Activated CD8-positive, alpha-beta memory T cell treated with anti-CD3 and anti-CD28 coated beads for 4 hours (primary cell): ENCODE measurements around the gene EHD1.
"Not testable (repeated sequence)": the region's sequence is repeated elsewhere in the genome, so short reads cannot be mapped to it uniquely, and the experiment has no call there.

Experiments
- DNase-seq, 2 donors: peaks; one replicate each; pipeline ENCODE4 v3.0.0-alpha.2; 2020; ENCODE audit warnings: low read depth in 2 of 2

EHD1 gene

DNA sequence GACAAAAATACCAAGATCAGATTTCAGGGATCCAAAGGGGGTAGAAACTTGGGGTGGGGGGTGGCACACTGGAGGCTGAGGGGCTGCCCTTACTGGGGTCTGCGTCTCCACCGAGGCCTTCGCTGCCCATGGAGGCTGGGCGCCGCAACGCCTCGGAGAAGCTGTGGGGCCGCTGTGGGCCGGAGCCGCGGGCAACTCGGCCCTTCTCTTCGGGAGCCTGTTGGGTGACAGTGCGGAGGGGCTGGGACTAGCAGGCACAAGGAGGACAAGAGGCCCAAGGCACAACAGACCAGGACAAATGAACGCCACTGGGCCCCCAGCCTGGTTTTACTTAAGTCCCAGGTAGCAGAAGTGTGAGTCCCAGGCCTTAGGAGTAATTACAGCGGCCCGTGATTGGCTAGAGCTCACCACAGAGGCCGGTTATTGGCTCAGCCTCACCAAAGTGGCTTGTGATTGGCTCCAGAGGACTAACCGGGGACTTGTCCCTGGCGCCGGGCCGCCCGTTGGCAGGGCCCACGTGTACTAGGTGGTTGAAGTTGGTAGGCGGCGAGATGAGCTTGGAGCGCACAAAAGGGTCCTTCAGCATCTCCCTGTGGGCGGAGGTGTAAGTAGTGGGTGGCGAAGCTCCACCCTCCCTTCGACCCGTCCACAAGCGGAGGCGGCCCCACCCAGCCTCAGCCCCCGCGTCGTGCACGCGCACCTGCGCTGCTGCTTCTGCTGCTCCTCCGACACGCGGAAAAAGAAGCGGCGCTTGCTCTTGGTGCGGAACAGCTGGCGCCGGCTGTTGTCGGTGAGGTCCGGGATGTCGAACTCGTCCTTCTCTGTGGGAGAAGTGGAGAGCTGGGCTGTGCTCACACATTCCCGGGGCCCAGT, 51.6 kb downstream of the EHD1 start:
- DNase-seq, result no peak

DNA sequence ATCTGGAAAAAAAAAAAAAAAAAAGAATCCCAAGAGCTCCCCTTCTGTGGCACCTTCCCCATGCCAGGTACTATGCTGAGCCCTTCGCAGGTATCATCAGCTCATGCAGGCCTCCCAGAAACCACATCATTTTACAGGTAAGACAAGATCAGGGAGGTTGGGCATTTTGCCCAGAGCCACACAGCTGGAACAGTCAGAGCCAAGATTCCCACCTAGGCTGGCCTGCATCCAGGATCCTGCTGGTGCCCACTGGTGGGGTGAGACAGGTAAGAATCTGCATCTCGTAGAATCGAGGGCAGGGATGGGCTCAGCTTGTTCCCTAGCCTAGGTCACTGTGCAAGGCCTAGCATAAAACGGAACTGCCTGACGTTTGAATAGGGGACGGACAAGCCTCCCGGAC, 52.4 kb downstream of the EHD1 start:
- DNase-seq, result no peak

DNA sequence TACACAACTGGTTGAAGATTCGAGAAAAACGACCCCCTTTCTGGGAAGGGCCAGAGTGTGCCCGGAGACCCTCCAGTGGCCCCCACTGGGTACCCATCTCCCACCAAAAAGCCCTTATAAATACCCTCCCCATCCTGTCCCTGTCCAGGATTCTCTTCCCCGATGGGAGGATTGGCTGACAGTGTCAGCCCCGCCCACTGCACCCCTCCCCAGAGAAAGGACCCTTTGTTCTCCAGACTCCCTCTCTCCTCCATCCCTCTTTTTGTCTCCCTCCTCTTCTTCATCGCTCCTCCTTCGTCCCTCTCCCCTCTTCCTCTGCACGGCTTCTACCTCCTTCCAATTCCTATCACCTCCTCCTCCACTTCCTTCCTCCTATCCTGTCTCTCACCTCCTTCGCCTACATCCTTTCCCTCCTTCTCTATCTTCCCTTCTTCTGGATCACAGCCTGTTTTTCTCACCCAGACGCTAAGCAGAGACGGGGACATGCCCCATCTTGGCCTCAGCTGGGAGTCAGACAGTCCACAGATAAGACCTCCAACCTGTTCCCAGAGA, 54.8 kb downstream of the EHD1 start:
- DNase-seq, result no peak

DNA sequence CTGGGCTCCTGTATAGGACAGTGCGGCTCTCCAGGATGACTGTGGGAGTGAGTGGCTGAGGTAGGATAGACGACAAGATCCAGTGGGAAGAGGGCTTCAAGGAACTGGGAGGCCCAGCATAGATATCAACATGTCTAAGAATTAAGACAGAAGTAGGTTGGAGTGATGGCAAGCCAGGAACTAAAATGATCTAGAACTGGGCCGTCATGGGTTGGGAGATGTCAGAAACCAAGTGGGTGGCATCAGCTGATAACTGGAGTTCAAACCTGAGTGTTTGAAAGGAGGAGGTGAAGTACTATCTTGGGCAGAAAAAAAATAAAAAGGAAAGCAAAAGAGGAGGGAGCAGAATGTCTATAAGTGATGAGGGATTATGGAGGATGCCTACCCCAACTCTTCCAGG, 60.9 kb downstream of the EHD1 start:
- no peak for DNase-seq

DNA sequence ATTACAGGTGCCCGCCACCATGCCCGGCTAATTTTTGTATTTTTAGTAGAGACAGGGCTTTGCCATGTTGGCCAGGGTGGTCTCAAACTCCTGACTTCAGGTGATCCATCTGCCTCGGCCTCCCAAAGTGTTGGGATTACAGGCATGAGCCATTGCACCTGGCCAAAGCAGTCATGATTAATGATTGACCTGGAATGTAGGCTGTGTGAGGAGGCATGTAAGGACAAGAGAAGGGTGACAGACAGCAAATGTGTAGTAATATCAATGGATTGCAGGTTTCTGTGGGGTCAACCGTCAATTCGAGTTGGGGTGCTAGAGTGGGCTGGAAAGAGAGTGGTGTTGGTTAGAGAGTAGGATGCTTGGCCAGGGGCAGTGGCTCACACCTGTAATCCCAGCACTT, 63.0 kb downstream of the EHD1 start:
- not testable (repeated sequence) for DNase-seq

DNA sequence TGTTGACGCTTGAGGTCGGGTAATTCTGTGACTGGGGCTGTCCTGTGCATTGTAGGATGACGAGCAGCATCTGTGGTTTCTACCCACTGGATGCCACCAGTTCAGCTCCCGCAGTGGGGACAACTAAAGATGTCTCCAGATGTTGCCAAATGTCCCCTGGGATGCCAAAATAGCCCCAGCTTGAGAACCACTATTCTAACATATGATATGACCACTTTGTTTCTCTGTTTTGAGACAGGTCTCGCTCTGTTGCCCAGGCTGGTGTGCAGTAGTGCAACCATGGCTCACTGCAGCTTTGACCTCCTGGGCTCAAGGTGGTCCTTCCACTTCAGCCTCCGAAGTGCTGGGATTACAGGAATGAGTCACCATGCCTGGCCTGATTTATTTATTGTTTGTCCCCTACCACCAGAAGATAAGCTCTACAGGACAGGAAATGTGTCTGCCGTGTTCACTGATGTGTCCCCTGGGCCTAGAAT, 63.7 kb downstream of the EHD1 start:
- DNase-seq, result no peak

DNA sequence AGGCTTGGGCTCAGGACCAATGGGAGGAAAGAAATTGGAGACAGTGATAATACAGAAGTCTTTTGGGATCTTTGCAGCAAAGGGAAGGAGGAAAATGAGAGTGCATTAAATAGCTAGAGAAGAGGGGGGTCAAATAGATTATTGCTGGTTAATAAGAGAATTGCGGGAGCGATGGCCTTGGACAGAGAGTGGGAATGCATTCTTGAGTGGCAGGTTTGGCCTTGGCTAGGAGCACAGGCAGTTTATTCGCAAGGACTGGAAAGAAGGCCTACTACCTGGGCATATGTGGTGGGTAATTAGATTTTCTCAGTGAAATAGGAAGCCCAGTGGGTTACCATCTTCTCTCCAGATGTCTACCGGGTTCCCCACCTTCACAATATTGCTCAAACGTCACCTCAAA, 64.6 kb downstream of the EHD1 start:
- no peak for DNase-seq

DNA sequence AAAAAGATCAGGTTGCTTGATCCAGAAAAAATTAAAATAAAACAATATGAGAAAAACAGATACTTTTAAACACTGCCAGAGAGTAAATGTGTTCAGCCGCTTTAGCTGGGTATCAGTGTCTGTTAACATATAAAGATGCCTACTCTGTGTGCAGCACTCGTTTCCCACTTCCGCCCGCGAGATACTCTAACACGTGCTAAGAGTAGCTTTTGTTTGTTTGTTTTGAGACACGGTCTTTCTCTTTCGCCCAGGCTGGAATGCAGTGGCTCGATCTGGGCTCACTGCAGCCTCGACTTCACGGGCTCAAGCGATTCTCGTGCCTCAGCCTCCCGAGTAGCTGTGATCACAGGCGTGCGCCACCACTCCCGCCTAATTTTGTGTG, 67.5 kb downstream of the EHD1 start:
- peak in 1 of 2 donors; percentile 44 for DNase-seq

DNA sequence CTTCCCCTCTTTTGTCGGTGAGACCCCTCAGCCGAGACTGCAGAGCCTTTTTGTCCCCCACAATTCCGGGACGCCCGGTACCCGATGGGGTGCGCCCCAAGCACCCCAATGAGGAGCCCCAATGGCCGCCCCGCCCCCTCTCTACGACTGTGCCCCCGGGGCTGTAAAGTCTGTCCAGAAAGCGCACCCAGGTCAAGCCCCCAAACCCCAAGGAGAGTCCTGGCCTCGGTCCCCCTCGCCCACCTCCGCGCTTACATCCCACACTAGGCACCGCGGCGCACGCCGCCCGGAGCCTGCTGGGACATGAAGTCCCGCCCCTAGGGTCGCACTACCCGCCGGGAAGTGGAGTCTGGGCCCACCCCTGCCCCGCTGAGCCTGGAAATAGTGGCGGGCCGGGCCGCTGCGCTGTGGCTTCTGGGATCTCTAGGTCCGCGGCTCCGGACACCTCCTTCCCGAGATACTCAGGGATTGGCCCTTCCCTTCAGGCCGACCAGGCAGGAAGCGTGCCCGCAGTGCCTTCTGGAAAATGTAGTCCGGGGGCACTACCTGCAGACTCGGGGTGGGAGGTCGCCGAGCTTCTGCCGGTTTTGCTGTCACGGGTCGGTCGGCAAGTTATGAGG, 68.0 kb downstream of the EHD1 start, which contains the start of gene MEN1:
Gene MEN1, minus strand, starts transcription at position 281 of the 620 bp plus-strand sequence. CDS start 442 bp downstream, outside the sequence.
- DNase-seq, result peak; percentile 52 to 58

DNA sequence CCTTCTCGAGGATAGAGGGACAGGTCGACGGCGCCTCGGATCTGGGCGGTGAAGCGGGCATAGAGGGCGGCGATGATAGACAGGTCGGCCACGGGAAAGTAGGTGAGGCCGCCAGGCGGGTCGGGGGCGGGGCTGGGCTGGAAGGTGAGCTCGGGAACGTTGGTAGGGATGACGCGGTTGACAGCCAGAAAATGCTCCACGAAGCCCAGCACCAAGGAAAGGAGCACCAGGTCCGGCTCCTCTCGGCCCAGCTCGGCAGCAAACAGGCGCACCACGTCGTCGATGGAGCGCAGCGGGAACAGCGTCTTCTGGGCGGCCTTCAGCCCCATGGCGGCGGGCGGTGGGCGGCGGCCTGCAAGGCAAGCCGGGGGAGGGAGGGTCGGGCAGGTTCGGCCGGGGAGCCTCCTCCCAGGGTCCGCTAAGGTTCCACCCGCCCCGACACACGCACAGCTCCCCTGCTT, 68.6 kb downstream of the EHD1 start:
- no peak for DNase-seq

DNA sequence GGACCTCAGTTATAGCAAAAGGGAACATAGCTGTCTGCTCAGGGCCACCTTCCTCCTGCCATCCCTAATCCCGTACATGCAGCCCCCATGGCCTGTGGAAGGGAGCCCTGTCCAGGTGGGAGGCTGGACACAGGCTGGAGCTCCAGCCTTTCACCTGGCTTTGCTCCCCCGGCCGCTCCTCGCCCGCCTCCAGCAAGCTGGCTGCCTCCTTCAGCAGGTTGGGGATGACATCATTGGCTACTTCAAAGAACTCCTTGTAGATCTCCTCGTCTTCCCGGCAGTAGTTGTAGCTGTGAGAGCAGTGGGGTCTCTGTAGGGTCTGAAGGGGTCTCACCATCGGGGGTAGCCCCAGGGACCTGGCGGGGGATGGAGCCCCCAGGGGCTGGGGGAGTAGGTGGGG, 72.9 kb downstream of the EHD1 start:
- DNase-seq, result no peak

DNA sequence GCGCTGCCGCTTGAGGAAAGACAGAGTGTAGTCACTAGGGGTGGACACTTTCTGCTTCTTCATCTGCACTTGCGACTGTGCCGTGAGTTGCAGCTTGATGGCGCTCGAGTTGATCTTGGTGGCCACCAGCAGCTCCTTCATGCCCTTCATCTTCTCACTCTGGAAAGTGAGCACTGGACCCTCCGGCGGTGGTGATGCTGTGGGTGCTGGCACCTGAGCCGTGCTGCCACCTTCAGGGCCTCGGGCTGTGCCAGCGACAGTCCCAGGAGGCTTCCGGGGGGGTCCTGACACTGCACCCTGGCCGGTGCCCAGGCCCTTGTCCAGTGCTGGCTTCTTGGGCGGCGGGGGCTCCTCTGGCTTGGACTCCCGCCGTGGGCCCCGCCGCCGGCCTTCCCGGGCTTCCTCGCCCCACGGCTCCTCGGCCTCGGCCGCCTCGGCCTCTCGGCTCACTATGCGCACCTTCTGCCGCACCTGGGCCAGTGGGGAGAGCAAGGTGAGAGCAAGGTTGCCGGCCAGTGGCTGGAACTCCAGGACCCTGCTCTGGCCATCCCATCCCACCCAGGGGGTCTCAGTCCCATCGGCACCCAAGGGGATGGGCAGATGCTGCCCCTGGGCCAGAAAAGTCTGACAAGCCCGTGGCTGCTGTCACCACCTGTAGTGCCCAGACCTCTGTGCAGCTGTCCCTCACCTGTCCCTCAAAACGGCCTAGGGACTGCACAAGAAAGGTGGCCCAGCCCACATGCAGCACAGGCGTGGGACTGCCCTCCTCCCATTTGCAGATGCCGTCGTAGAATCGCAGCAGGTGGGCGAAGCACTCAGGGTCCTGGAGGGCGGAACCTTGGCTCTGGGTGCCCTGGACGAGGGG, 73.8 kb downstream of the EHD1 start:
- DNase-seq, result no peak

DNA sequence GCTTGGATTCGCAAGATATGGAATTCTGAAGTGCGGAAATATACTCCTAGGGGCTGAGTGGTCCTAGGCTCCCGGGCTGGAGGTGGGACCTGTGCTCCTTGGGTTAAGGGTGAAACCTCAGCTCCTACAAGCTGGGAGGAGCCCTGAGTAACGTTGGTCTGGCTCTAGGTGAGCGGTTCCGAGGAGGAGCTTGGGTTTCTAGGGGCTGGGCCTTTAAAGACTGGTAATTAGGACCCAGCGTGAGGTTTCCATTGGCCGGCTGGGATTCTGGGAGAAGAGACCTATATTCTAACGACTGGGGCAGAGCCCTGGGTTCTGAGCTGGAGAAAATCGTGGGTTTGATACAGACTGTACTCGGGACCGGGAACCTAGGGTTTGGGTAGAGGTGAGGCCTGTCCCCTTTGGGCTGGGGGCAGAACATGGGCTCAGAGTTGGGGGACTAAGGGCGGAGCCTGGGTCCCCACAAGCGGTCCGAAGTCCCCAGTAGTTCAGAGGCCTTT, 74.5 kb downstream of the EHD1 start:
- DNase-seq, result no peak

DNA sequence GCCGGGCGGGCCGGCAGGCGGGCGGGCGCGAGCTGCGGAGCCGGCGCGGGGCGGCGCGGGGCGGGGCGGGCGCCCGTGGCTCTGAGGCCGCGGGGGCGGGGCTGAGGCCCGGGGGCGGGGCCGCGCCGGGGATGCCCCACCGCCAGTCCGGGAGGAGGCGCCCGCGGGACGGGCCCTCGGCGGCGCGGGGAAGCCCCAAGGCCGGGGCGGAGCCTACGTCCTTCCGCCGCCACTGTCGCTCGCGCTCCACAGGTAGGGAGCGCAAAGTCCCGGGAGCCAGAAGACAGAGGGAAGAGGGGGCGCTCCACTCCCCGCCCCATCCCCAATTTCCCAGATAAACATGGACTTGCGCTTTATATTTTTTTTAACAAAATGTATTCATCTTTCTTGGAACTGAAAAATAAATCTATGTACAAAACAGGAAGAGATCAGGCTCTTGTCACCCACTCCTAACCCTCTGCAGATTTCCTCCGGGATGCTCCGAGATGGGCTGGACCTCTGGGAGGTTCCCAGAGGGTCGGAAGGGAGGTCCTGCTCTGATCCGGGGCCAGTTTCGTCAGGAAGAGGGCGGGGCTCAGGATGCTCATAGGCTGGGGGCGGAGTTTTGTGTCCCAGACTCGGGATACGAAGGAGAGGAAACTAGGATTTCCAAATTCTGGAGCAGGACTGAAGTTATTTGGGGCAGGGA, 75.1 kb downstream of the EHD1 start, which contains the start of gene MAP4K2:
Gene MAP4K2, minus strand, starts transcription at position 57 of the 688 bp plus-strand sequence. CDS start 65 bp downstream, outside the sequence.
- DNase-seq, result peak; percentile 70 to 73

DNA sequence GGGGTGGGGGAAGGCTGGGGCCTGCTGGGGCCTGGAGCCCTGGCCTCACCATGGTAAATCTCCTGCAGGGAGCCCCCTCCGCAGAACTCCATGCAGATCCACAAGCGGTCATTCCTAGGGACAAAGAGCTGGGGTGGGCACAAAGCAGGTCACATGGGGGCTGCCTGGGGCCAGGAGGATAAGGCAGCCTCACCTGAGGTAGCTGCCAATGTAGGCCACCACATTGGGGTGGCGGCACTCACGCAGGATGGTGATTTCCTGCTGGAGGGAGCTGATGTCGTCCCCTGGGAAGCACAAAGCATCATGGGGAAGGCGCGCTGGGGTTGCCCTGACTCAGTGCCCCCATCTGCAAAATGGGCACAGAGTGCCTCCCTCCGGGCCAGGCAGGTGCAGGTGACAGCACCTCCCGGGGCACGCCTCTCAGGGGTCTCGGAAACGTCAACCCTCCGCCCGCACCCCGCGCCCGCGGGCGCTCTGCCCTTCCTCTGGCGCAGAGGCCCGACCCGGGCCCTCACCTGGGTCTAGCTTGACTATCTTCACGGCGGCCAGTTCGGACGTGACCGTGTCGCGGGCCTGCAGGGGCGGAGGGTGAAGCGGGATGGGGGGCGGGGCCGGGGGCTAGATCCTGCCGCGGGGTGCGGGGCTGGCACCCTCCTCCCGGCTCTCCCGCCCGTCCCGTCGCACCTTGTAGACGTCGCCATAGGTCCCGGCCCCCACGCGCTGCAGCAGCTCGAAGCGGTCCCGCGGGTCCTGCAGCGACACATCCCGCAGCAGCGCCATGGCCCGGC, 75.9 kb downstream of the EHD1 start:
- DNase-seq, result no peak
